HG03558 (cell line): ENCODE data around the gene SYNM.

ENCODE experiments used
- ATAC-seq: cut with Tn5 transposase; IDR thresholded peaks from one replicate; pipeline ENCODE4 v1.9.1; 2021; ENCODE audit warnings: moderate number of reproducible peaks; ENCODE audit not compliant: unreplicated experiment; ENCODE audit errors: extremely low read depth

The SYNM gene

GRCh38 chr15:99180086-99180963, 75.4 kb downstream of the SYNM start:
- no peak for ATAC-seq

DNA sequence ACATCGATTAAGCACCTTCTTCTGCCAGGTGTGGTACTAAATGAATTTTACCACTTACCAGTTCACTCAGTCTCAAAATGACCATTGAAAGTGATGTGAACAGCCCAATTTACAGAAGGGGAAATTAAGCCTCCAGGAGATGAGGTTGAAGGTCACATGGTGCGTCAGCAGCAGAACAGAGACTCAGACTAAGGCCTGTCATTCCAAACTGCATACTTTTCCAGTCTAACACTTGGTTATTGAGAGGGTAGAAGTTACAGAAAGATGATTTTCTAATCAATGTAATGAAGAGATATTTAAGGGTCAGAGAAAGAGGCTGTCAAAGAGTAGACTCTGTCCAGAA, 76.1 kb downstream of the SYNM start:
- ATAC-seq = no peak

DNA sequence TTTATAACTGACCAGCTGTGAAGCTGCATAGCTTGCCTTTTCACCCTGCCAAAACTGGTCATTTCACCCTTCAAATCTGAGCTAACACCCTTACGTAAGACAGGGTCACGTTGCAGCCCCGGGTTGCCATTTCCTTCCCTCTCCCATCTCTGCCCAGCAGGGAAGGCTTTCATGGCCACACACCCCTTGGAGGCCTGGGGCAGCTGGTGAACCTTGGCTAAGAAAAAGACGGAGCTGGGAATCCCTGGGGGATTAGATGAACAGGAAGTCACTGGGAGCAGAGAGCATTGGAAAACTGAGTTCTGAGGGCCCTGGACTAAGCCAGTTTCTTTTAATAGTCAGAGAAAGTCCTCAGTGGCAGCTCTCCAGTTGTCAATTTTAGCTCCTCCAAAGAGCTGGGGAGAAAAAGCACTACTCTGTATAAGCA, 76.7 kb downstream of the SYNM start:
- ATAC-seq = no peak

DNA sequence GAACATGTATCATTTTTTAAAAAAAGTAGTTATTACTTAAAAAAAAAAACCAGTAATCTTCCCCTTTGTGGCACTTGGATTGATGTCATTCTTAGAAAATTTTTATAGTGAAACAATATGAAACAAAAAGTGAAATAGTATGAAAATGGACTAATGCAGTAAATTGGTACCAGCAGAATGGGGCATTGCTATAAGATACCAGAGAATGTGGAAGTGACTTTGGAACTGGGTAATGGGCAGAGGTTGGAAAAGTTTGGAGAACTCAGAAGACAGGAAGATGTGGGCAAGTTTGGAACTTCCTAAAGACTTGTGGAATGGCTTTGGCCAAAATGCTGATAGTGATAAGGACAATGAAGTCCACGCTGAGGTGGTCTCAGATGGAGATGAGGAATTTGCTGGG, 77.9 kb downstream of the SYNM start:
- ATAC-seq = no peak
